Measurements from ENCODE around the gene PCBP4.

DNA sequence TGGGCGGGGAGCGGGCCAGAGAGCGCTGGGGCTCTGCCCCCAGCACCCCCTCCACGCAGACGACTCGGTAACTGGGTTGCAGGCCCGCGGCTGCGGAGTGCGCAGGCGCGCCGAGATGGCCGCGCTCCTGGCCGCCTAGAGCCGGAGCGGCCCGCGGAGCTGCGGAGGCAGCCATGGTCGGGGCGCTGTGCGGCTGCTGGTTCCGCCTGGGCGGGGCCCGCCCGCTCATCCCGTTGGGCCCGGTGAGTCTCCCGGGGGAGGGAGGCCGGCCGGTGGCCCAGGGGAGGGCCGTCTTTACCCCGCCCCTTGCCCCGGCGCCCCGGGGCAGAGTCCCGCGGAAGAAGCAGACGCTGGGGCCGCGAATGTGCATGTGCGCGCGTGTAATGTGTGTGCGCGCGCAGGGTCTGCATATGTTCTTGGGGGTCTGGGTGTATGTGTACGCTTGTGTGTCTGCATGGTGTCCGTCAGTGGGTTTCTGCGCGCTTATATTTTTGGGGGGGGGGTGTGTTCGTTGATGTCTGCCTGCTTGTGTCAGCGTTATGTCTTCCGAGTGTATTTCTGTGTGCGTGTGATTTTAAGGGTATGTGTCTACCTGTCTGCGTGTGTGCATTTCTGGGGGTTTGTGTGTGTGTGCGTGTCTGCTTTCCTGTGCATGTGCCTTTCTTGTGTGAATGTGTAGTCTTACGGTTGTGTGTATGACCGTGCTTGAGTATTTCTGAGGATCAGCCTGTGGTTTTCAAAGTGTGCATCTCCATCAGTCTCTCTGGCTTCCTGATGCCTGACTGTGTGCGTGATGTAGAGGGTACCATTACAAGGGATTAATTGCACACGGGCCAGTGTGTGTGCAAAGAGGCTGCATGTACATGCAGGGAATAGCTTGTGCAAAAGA, 8.0 kb upstream of the PCBP4 start, which contains the start of gene ABHD14A:
- TF ChIP-seq CTCF (IDR thresholded peaks at IDR 0.05 in 4 of 5, conservative IDR thresholded peaks at IDR 0.05 in 1 of 5) (no peak), POLR2A (IDR thresholded peaks at IDR 0.05) (peak; percentile 29 to 59)

All from gastrocnemius medialis (tissue), 4 donors.